GM13977 (cell line): ENCODE data around the gene FAT2.

Experiments used
- DNase-seq: peaks from one replicate; pipeline ENCODE4 v3.0.0; 2012; ENCODE audit warnings: low spot score
- CTCF ChIP-seq: IDR thresholded peaks from 2 replicates; pipeline ENCODE4 v1.5.1; 2012; ENCODE audit warnings: mild to moderate bottlenecking, control low read depth; ENCODE audit not compliant: insufficient read depth; ENCODE audit errors: extremely low read depth, missing control alignments
- in situ Hi-C: fragments of 300-500 bp; cut with MboI; formaldehyde crosslinking; loops from one replicate; pipeline ENCODE4 v1.12.0; 2022; ENCODE audit warnings: low sequenced_read_pairs, low pct_unique_long_range_greater_than_20kb, mixed read lengths, inconsistent platforms; ENCODE audit not compliant: unreplicated experiment

FAT2 gene

GRCh38 chr5:151605559-151605958, 14.4 kb upstream of the FAT2 start:
- in situ Hi-C loops, result no loop called here
- DNase-seq, result no peak
- no peak for TF ChIP-seq CTCF

GRCh38 chr5:151602806-151603205, 11.7 kb upstream of the FAT2 start:
- DNase-seq, result no peak
- no peak for TF ChIP-seq CTCF
- in situ Hi-C loops, result no loop called here

GRCh38 chr5:151601391-151601790, 10.3 kb upstream of the FAT2 start:
- DNase-seq, result no peak
- no peak for TF ChIP-seq CTCF
- in situ Hi-C loops, result no loop called here

- no peak for DNase-seq
- no peak for TF ChIP-seq CTCF
- in situ Hi-C loops, result no loop called here
These were observed 9.0 kb upstream of the FAT2 start for GRCh38 chr5:151600069-151600665.

- no peak for TF ChIP-seq CTCF
- in situ Hi-C loops, result no loop called here
- DNase-seq, result no peak
These were observed 7.9 kb upstream of the FAT2 start for GRCh38 chr5:151598984-151599383.

- in situ Hi-C loops, result no loop called here
- no peak for TF ChIP-seq CTCF
- DNase-seq, result no peak
These were observed 7.4 kb upstream of the FAT2 start for GRCh38 chr5:151598549-151598948.

GRCh38 chr5:151597749-151598148, 6.6 kb upstream of the FAT2 start:
- DNase-seq, result no peak
- in situ Hi-C loops, result no loop called here
- no peak for TF ChIP-seq CTCF
